CD4-positive, CD25-positive, alpha-beta regulatory T cell (primary cell): Measurements from ENCODE around the gene LSM12. TPM values are rescaled to one million over a fixed set of nuclear protein-coding genes. Genes with fewer than 3 reads are reported as not detected.

Experiments used
- ATAC-seq, 2 donors: fragments of 150-1000 bp; cut with Tn5 transposase; one replicate each; pipeline ENCODE4 v1.10.0; 2021; ENCODE audit warnings: low read depth in 2 of 2, moderate number of reproducible peaks in 2 of 2, moderate library complexity in 1 of 2
- DNase-seq, 3 donors: peaks; one replicate each; pipeline versions ENCODE4 v3.0.0 to v3.0.0-alpha.2; 2012 to 2022; ENCODE audit warnings: mixed read lengths in 1 of 3
- H3K27ac ChIP-seq: one replicate; pipeline ENCODE4 v1.7.0; 2013; ENCODE audit warnings: mild to moderate bottlenecking, low read length; ENCODE audit not compliant: insufficient read depth, poor library complexity, severe bottlenecking
- H3K27me3 ChIP-seq: one replicate; pipeline ENCODE4 v1.7.0; 2013; ENCODE audit warnings: low read length; ENCODE audit not compliant: control insufficient read depth, insufficient read depth
- H3K36me3 ChIP-seq: one replicate; pipeline ENCODE4 v1.7.0; 2013; ENCODE audit warnings: mild to moderate bottlenecking, low read length, moderate library complexity; ENCODE audit not compliant: control insufficient read depth, insufficient read depth
- H3K4me1 ChIP-seq: 2 replicates; pipeline ENCODE4 v1.7.0; 2013; ENCODE audit warnings: mild to moderate bottlenecking, low read length; ENCODE audit not compliant: insufficient read depth, control insufficient read depth, poor library complexity, severe bottlenecking
- H3K4me3 ChIP-seq: one replicate; pipeline ENCODE4 v1.7.0; 2013; ENCODE audit warnings: low read depth, mild to moderate bottlenecking, low read length, moderate library complexity
- H3K9me3 ChIP-seq, 2 experiments: 1 replicate in 1 of 2; 2 replicates in 1 of 2; pipeline ENCODE4 v1.7.0; 2013; ENCODE audit warnings: low read length in 2 of 2, mild to moderate bottlenecking in 1 of 2, moderate library complexity in 1 of 2; ENCODE audit not compliant: control insufficient read depth in 2 of 2
- H3K27ac Mint-ChIP-seq, 3 donors: one replicate each; pipeline ENCODE4 v1.8.0; 2020 to 2022; ENCODE audit warnings: mild to moderate bottlenecking in 3 of 3, mixed read lengths in 3 of 3, moderate library complexity in 2 of 3
- H3K27me3 Mint-ChIP-seq: one replicate; pipeline ENCODE4 v1.8.0; 2022; ENCODE audit warnings: mild to moderate bottlenecking, mixed read lengths
- H3K36me3 Mint-ChIP-seq: one replicate; pipeline ENCODE4 v1.8.0; 2020; ENCODE audit warnings: mixed read lengths
- H3K4me1 Mint-ChIP-seq, 4 donors: one replicate each; pipeline ENCODE4 v1.8.0; 2020 to 2022; ENCODE audit warnings: mixed read lengths in 4 of 4, mild to moderate bottlenecking in 1 of 4
- H3K4me3 Mint-ChIP-seq, 4 donors: one replicate each; pipeline ENCODE4 v1.8.0; 2020 to 2022; ENCODE audit warnings: mild to moderate bottlenecking in 4 of 4, mixed read lengths in 4 of 4, moderate library complexity in 3 of 4
- H3K9me3 Mint-ChIP-seq, 7 donors: one replicate each; pipeline ENCODE4 v1.8.0; 2020 to 2022; ENCODE audit warnings: mixed read lengths in 7 of 7, mild to moderate bottlenecking in 3 of 7, moderate library complexity in 2 of 7
- polyA plus RNA-seq, 4 donors: library from polyadenylated mRNA; unstranded; fragments of 300-500 nt; fragmentation: Illumina TruSeq; gene quantifications; one replicate each; pipeline ENCODE4 v1.2.3, GENCODE V29; 2021
- total RNA-seq: library from RNA; stranded (reverse); gene quantifications from one replicate; pipeline ENCODE4 v1.2.3, GENCODE V29; 2022

The LSM12 gene
- total and polyA plus RNA-seq, 5 donors from 2014 or later = 42.6 to 83.7 (median 71.9) TPM

GRCh38 chr17:44076716-44077594 is 10.5 kb upstream of the LSM12 start:
- Mint-ChIP-seq H3K27me3 (peaks cover 5% of the 10 kb centered on the region), H3K9me3 (no peaks in the 10 kb centered on the region), H3K36me3 (peaks cover 16% of the 10 kb centered on the region), H3K4me3 (no peak overlapping the region), H3K27ac (peak overlapping the region; percentile 14 to 73 (median 60)), H3K4me1 (peaks cover 0 to 9% (median 5%) of the 10 kb centered on the region in 4 donors)
- no peak for ATAC-seq
- no peaks in the 10 kb centered on the region for H3K27me3 ChIP-seq
- H3K9me3 ChIP-seq = no peaks in the 10 kb centered on the region
- DNase-seq = no peak
- H3K36me3 ChIP-seq = peaks cover 20% of the 10 kb centered on the region
- H3K4me3 ChIP-seq = no peak overlapping the region
- no peak overlapping the region for H3K27ac ChIP-seq
- H3K4me1 ChIP-seq = peaks cover under 1% of the 10 kb centered on the region

- H3K36me3 Mint-ChIP-seq = peaks cover 16% of the 10 kb centered on the region
- H3K27me3 Mint-ChIP-seq = peaks cover 5% of the 10 kb centered on the region
- Histone ChIP-seq H3K27ac (no peak overlapping the region), H3K9me3 (no peaks in the 10 kb centered on the region), H3K4me1 (peaks cover 13% of the 10 kb centered on the region), H3K27me3 (no peaks in the 10 kb centered on the region), H3K36me3 (peaks cover 16% of the 10 kb centered on the region), H3K4me3 (no peak overlapping the region)
- ATAC-seq (no peak), DNase-seq (no peak)
- no peaks in the 10 kb centered on the region for H3K9me3 Mint-ChIP-seq
- H3K4me1 Mint-ChIP-seq = peaks cover 5 to 16% (median 12%) of the 10 kb centered on the region in 4 donors
- H3K4me3 Mint-ChIP-seq = peak overlapping the region in 1 of 4 donors; percentile 66
- H3K27ac Mint-ChIP-seq = peak overlapping the region in 1 of 3 donors; percentile 60
Observed at GRCh38 chr17:44075598-44076293, 9.3 kb upstream of the LSM12 start.

DNA sequence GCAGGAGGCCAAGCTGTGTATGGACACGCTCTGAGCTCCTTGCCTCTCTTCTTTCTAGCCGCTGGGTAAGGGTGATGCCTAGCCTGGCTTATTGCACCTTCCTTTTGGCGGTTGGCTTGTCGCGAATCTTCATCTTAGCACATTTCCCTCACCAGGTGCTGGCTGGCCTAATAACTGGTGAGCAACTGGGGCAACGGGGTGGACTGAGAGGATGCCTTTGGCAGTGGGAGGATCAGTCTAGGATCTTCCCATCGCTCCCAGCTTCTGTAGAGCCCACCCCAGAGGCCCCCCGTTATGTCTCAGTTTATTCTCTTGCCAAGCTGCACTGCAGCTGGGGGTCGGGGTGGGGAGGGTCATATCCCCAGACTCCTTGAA is 8.4 kb upstream of the LSM12 start:
- Histone ChIP-seq H3K4me1 (peaks cover 20% of the 10 kb centered on the region), H3K27ac (no peak overlapping the region), H3K4me3 (no peak overlapping the region), H3K9me3 (no peaks in the 10 kb centered on the region), H3K27me3 (no peaks in the 10 kb centered on the region), H3K36me3 (peaks cover 15% of the 10 kb centered on the region)
- ATAC-seq = no peak
- H3K9me3 Mint-ChIP-seq = no peaks in the 10 kb centered on the region
- H3K36me3 Mint-ChIP-seq = peaks cover 14% of the 10 kb centered on the region
- no peak for DNase-seq
- no peak overlapping the region for H3K27ac Mint-ChIP-seq
- H3K4me1 Mint-ChIP-seq = peaks cover 9 to 24% (median 16%) of the 10 kb centered on the region in 4 donors
- peak overlapping the region in 1 of 4 donors; percentile 48 for H3K4me3 Mint-ChIP-seq
- H3K27me3 Mint-ChIP-seq = peaks cover 5% of the 10 kb centered on the region

DNA sequence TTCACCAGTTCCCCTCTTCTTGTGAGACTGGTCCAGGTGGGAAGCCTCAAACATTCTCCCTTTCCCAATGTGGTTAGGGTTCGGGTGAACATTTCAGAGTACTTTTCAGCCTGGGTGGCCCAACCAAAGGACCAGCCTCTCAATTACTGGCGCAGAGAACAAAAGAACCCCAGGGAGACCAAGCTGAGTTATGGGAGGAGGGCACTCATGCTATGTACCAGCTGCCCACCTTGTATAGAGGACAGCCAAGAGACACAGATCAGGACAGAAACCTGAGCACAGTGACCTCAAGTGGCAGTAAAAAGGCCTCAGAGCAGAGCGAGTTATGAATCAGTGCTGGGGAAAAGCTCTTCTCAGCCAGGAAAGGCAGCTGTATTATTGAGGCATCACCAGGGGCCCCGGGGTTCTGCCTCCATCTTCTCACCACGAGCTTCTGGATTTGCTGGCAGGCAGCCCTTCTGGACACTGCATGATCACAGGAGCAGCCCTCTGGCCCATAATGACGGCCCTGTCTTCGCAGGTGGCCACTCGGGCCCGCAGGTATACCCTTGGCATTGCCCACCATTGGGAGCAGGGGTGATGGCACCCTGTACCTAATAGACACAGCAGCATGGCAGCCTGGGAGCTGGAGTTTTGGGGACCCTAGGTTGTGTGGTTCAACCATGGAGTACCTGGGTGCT is 7.9 kb upstream of the LSM12 start:
- peak overlapping the region in 1 of 4 donors; percentile 48 for H3K4me3 Mint-ChIP-seq
- Histone ChIP-seq H3K9me3 (no peaks in the 10 kb centered on the region), H3K4me1 (peaks cover 21% of the 10 kb centered on the region), H3K36me3 (peaks cover 12% of the 10 kb centered on the region), H3K27ac (no peak overlapping the region), H3K27me3 (no peaks in the 10 kb centered on the region), H3K4me3 (no peak overlapping the region)
- H3K27ac Mint-ChIP-seq = peak overlapping the region in 1 of 3 donors; percentile 17
- peaks cover 5% of the 10 kb centered on the region for H3K27me3 Mint-ChIP-seq
- DNase-seq (no peak), ATAC-seq (no peak)
- no peaks in the 10 kb centered on the region for H3K9me3 Mint-ChIP-seq
- peaks cover 11 to 24% (median 17%) of the 10 kb centered on the region in 4 donors for H3K4me1 Mint-ChIP-seq
- peaks cover 12% of the 10 kb centered on the region for H3K36me3 Mint-ChIP-seq

DNA sequence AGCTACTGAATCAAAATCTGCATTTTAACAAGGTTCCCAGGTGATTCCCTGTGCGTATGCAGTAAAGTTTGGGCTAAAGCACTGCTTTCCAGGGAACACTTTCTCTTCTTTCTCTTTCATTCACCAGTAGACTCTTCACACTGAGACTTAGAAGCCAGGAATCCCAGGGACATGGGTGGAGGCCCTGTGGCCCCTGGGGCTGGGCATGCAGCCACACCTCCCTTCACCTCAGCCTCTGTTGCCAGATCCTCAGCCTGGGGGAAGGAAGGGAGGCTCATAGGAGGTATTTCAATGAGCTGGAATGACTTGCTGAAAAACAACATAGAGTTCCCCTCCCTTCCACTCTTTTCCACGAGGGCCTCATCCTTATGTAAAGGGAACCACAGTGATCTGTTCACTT is 5.3 kb upstream of the LSM12 start:
- Mint-ChIP-seq H3K27me3 (peaks cover 5% of the 10 kb centered on the region), H3K4me1 (peaks cover 12 to 40% (median 23%) of the 10 kb centered on the region in 4 donors), H3K4me3 (peak overlapping the region; percentile 93 to 97 (median 94)), H3K27ac (peak overlapping the region in 2 of 3 donors; percentile 91 to 96), H3K36me3 (peaks cover 12% of the 10 kb centered on the region), H3K9me3 (no peaks in the 10 kb centered on the region)
- Histone ChIP-seq H3K4me3 (peak overlapping the region; percentile 76), H3K27ac (no peak overlapping the region), H3K36me3 (peaks cover 5% of the 10 kb centered on the region), H3K27me3 (no peaks in the 10 kb centered on the region), H3K4me1 (peaks cover 25% of the 10 kb centered on the region), H3K9me3 (no peaks in the 10 kb centered on the region)
- ATAC-seq (no peak), DNase-seq (no peak)

- no peak for DNase-seq
- Histone ChIP-seq H3K36me3 (peaks cover 5% of the 10 kb centered on the region), H3K4me3 (peak overlapping the region; percentile 76), H3K27me3 (no peaks in the 10 kb centered on the region), H3K9me3 (no peaks in the 10 kb centered on the region), H3K4me1 (peaks cover 28% of the 10 kb centered on the region), H3K27ac (peak overlapping the region; percentile 78)
- H3K27me3 Mint-ChIP-seq = peaks cover 5% of the 10 kb centered on the region
- no peaks in the 10 kb centered on the region for H3K9me3 Mint-ChIP-seq
- peaks cover 8% of the 10 kb centered on the region for H3K36me3 Mint-ChIP-seq
- H3K4me1 Mint-ChIP-seq = peaks cover 16 to 44% (median 26%) of the 10 kb centered on the region in 4 donors
- ATAC-seq = peak in 1 of 2 donors; percentile 31
- H3K27ac Mint-ChIP-seq = peak overlapping the region; percentile 94 to 96 (median 95)
- peak overlapping the region; percentile 93 to 97 (median 94) for H3K4me3 Mint-ChIP-seq
Observed at GRCh38 chr17:44071198-44071520, 4.7 kb upstream of the LSM12 start.

DNA sequence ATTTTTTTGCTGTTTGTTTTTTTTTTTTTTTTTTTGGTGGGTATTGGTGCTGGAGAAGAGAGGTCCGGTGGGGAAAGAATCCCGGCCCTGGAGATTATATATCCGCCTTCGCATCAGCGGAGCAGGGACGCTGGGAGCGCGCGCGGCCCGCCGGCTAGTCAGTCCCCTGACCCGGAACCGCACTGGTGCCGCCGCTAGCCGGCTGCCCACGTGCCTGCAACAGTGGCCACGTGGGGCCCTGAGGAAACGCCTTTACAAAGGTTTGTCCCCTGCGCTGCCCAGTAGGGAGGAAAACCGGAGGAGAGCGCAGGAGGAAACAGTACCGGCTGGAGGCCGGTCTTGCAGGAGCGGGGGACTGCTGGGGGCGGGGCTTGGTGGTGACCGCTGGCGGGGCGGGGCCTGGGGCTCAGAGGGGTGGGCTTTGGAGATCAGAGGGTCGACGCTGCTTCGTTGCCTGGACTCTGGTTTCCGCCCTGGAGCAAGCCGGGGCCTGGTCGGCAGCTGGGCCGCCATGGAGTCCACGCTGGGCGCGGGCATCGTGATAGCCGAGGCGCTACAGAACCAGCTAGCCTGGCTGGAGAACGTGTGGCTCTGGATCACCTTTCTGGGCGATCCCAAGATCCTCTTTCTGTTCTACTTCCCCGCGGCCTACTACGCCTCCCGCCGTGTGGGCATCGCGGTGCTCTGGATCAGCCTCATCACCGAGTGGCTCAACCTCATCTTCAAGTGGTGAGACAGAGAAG is 4.2 kb upstream of the LSM12 start, which contains the start of gene G6PC3:
Gene G6PC3, plus strand, starts transcription at position 281 of the 743 bp plus-strand sequence. Its CDS starts 231 bp downstream, at position 512.
- Histone ChIP-seq H3K4me3 (peak within 1 kb of the TSS; percentile 76), H3K27ac (peak within 1 kb of the TSS; percentile 78), H3K36me3 (peaks cover 5% of the 10 kb centered on the region), H3K4me1 (peaks cover 33% of the 10 kb centered on the region), H3K9me3 (no peaks in the 10 kb centered on the region), H3K27me3 (no peaks in the 10 kb centered on the region)
- Mint-ChIP-seq H3K9me3 (no peaks in the 10 kb centered on the region), H3K36me3 (peaks cover 5% of the 10 kb centered on the region), H3K4me3 (peak within 1 kb of the TSS; percentile 93 to 97 (median 94)), H3K4me1 (peaks cover 18 to 46% (median 30%) of the 10 kb centered on the region in 4 donors), H3K27ac (peak within 1 kb of the TSS; percentile 94 to 96 (median 95)), H3K27me3 (peaks cover 5% of the 10 kb centered on the region)
- ATAC-seq = peak; percentile 51 to 54
- DNase-seq = peak; percentile 55 to 90 (median 75)
